Measurements from ENCODE around the gene E2F6. TPM values are rescaled to one million over a fixed set of nuclear protein-coding genes. Genes with fewer than 3 reads are reported as not detected.

The E2F6 gene
- polyA plus RNA-seq, 1 donor from 2014 or later = 39.1 TPM

DNA sequence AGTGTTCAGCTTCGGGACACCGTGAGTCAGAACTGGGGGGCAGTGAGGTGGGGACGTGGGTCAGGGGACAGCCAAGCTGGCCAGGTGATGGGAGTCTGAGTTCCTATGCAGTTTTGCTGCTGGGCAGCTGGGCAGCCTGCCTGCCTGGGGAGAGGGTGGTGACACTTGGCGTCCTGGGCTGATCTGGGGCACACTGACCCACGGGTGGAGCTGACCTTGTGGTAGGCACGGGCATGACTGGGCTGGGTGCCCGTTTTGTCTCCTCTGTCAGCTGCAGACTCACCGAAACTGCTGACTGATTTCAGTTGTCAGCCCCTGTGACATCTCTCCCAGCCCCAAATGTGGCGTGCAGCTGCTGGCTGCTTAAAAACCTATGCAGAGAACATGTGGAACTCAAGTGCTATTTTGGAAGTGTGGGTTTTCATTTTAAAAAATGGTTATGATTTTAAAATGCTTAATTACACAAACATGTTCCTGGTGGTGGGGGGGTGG is 32.6 kb upstream of the E2F6 start:
- H4K20me1 ChIP-seq (ENCODE audit: insufficient read depth) = no peaks in the 10 kb centered on the region
- no peaks in the 10 kb centered on the region for H3K9me2 ChIP-seq (ENCODE audit: insufficient read depth, low read length)
- H3K9ac ChIP-seq (ENCODE audit: low read length) = peak overlapping the region; percentile 30
- no peaks in the 10 kb centered on the region for H3F3A ChIP-seq (ENCODE audit: insufficient read depth, low read length, poor library complexity, severe bottlenecking)
- peaks cover 2% of the 10 kb centered on the region for H3K9me3 ChIP-seq (ENCODE audit: low read length)
- peak overlapping the region; percentile 39 for H3K4me3 ChIP-seq (ENCODE audit: low read length)
- H3K36me3 ChIP-seq (ENCODE audit: insufficient read depth, low read length) = no peaks in the 10 kb centered on the region
- no peak for TF ChIP-seq POLR2AphosphoS5 (IDR thresholded peaks at IDR 0.05)
- TF ChIP-seq TAF1 (IDR thresholded peaks at IDR 0.05; ENCODE audit: low read depth) = no peak
- no peaks in the 10 kb centered on the region for H3K27me3 ChIP-seq (ENCODE audit: insufficient read depth, low read depth, low read length)
- peak overlapping the region; percentile 45 for H3K27ac ChIP-seq (ENCODE audit: low read length)
- H3K79me2 ChIP-seq (replicated peaks; ENCODE audit: insufficient read depth, low read length) = peaks cover 1% of the 10 kb centered on the region
- no peak overlapping the region for H3K4me2 ChIP-seq (ENCODE audit: low read length)
- H2AFZ ChIP-seq (ENCODE audit: low read depth, low read length) = no peak overlapping the region

DNA sequence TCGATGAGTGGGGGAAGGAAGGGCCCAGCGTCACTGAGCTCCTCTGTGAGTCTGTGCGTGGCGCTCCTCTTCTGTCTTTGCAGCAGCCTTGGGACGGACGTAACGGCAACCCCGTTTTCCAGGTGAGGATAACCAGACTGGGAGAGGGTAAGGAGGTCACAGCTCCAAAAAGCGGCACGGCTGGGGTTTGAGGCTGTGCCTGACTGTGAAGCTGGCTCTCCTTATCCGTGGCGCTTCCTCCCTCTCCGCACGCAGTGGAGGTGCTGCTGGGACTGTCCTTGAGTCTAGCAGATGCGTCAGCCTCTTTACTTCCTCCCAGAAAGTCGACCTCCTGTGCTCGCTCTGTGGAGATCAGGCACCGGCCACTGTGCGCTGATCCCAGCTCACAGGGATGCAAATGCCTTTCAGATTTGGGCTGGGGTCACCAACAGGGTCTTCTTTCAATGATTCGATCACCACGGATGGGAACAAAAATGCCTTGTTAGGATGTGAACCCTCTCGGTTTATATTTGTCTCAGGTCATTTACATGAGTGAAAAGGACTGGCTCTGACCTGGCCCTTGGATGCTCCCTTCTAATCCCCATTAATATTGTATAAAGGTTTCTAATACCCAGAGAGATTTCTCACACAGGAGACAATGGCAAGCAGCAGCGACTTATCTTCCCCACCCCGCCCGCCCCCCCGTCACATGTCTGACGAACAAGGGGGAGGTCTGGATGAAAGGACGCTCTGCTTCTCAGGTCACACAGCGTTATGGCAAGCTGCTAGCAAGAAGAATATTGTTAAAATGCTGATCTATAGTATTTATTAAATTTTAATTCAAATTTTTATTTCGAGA is 30.1 kb upstream of the E2F6 start:
- Histone ChIP-seq H3K36me3 (ENCODE audit: insufficient read depth, low read length) (no peaks in the 10 kb centered on the region), H3K27me3 (ENCODE audit: insufficient read depth, low read depth, low read length) (no peaks in the 10 kb centered on the region), H3K79me2 (replicated peaks; ENCODE audit: insufficient read depth, low read length) (peaks cover 11% of the 10 kb centered on the region), H3K9me2 (ENCODE audit: insufficient read depth, low read length) (no peaks in the 10 kb centered on the region), H3K9ac (ENCODE audit: low read length) (peak overlapping the region; percentile 61), H3F3A (ENCODE audit: insufficient read depth, low read length, poor library complexity, severe bottlenecking) (no peaks in the 10 kb centered on the region), H2AFZ (ENCODE audit: low read depth, low read length) (no peak overlapping the region), H3K4me2 (ENCODE audit: low read length) (peak overlapping the region; percentile 68), H3K27ac (ENCODE audit: low read length) (peak overlapping the region; percentile 68), H3K4me3 (ENCODE audit: low read length) (peak overlapping the region; percentile 57), H3K9me3 (ENCODE audit: low read length) (no peaks in the 10 kb centered on the region), H4K20me1 (ENCODE audit: insufficient read depth) (no peaks in the 10 kb centered on the region)
- no peak for TF ChIP-seq EZH2 (IDR thresholded peaks at IDR 0.05; ENCODE audit: borderline replicate concordance, insufficient read depth, low read length, poor library complexity, severe bottlenecking)
- TF ChIP-seq, protein P1, sequence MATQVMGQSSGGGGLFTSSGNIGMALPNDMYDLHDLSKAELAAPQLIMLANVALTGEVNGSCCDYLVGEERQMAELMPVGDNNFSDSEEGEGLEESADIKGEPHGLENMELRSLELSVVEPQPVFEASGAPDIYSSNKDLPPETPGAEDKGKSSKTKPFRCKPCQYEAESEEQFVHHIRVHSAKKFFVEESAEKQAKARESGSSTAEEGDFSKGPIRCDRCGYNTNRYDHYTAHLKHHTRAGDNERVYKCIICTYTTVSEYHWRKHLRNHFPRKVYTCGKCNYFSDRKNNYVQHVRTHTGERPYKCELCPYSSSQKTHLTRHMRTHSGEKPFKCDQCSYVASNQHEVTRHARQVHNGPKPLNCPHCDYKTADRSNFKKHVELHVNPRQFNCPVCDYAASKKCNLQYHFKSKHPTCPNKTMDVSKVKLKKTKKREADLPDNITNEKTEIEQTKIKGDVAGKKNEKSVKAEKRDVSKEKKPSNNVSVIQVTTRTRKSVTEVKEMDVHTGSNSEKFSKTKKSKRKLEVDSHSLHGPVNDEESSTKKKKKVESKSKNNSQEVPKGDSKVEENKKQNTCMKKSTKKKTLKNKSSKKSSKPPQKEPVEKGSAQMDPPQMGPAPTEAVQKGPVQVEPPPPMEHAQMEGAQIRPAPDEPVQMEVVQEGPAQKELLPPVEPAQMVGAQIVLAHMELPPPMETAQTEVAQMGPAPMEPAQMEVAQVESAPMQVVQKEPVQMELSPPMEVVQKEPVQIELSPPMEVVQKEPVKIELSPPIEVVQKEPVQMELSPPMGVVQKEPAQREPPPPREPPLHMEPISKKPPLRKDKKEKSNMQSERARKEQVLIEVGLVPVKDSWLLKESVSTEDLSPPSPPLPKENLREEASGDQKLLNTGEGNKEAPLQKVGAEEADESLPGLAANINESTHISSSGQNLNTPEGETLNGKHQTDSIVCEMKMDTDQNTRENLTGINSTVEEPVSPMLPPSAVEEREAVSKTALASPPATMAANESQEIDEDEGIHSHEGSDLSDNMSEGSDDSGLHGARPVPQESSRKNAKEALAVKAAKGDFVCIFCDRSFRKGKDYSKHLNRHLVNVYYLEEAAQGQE (IDR thresholded peaks at IDR 0.05; ENCODE audit: borderline replicate concordance) = no peak
- no peak for TF ChIP-seq TAF1 (IDR thresholded peaks at IDR 0.05; ENCODE audit: low read depth)
- no peak for TF ChIP-seq RAD21 (conservative IDR thresholded peaks at IDR 0.05)
- no peak for TF ChIP-seq EP300 (conservative IDR thresholded peaks at IDR 0.05; ENCODE audit: poor library complexity, severe bottlenecking)
- TF ChIP-seq, protein P2, sequence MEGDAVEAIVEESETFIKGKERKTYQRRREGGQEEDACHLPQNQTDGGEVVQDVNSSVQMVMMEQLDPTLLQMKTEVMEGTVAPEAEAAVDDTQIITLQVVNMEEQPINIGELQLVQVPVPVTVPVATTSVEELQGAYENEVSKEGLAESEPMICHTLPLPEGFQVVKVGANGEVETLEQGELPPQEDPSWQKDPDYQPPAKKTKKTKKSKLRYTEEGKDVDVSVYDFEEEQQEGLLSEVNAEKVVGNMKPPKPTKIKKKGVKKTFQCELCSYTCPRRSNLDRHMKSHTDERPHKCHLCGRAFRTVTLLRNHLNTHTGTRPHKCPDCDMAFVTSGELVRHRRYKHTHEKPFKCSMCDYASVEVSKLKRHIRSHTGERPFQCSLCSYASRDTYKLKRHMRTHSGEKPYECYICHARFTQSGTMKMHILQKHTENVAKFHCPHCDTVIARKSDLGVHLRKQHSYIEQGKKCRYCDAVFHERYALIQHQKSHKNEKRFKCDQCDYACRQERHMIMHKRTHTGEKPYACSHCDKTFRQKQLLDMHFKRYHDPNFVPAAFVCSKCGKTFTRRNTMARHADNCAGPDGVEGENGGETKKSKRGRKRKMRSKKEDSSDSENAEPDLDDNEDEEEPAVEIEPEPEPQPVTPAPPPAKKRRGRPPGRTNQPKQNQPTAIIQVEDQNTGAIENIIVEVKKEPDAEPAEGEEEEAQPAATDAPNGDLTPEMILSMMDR (IDR thresholded peaks at IDR 0.05; ENCODE audit: poor library complexity, severe bottlenecking) = no peak
- TF ChIP-seq SMC3 (conservative IDR thresholded peaks at IDR 0.05; ENCODE audit: poor library complexity) = no peak
- no peak for TF ChIP-seq POLR2AphosphoS5 (IDR thresholded peaks at IDR 0.05)
- TF ChIP-seq MXI1 (conservative IDR thresholded peaks at IDR 0.05; ENCODE audit: poor library complexity, severe bottlenecking) = no peak

Measured in neural cell (in vitro differentiated cells).